ENCODE data around the gene CYP3A7. TPM values are rescaled to one million over a fixed set of nuclear protein-coding genes. Genes with fewer than 3 reads are reported as not detected.

CYP3A7 gene
- total RNA-seq, result not detected in 2 replicates

GRCh38 chr7:99734987-99735386 is at the start of gene CYP3A7:
Gene CYP3A7 (minus strand): TSS chr7:99735196. CDS start chr7:99735093, 103 bp downstream.

GRCh38 chr7:99784007-99784406 is 49.0 kb upstream of the CYP3A7 start, which contains the start of gene CYP3A4:
Gene CYP3A4 (minus strand): TSS chr7:99784184. CDS start chr7:99784081, 103 bp downstream.

GRCh38 chr7:99679400-99680191 is 55.4 kb downstream of the CYP3A7 start, which contains the start of gene CYP3A5:
Gene CYP3A5 (minus strand): TSS chr7:99679996. CDS start chr7:99679896, 100 bp downstream.

Other genes with a start within 250 kb of the CYP3A7 start
- gene ZNF394, start 234.9 kb downstream of the CYP3A7 start, total RNA-seq, result 7.7 and 10.8 TPM in 2 replicates
- 5.4 and 6.8 TPM in 2 replicates for gene ZKSCAN5, start 230.5 kb downstream of the CYP3A7 start, total RNA-seq
- 2.6 and 3.9 TPM in 2 replicates for gene FAM200A, start 183.1 kb downstream of the CYP3A7 start, total RNA-seq
- 48.9 and 53.7 TPM in 2 replicates for gene ZNF655, start 176.6 kb downstream of the CYP3A7 start, total RNA-seq
- gene TMEM225B, start 136.9 kb downstream of the CYP3A7 start, total RNA-seq, result 0.51 and 0.65 TPM in 2 replicates
- 7.3 and 8.4 TPM in 2 replicates for gene ZSCAN25, start 118.2 kb downstream of the CYP3A7 start, total RNA-seq
- 0.16 and 3.4 TPM in 2 replicates for gene CYP3A5, start 55.2 kb downstream of the CYP3A7 start, total RNA-seq
- gene CYP3A4, start 49.0 kb upstream of the CYP3A7 start, total RNA-seq, result under 0.01 TPM in 1 of 2 replicates, not detected in the other
- gene CYP3A43, start 92.8 kb upstream of the CYP3A7 start, total RNA-seq, result not detected in 2 replicates
- not detected in 2 replicates for gene OR2AE1, start 141.8 kb upstream of the CYP3A7 start, total RNA-seq
- 11.1 and 22.4 TPM in 2 replicates for gene TRIM4, start 184.3 kb upstream of the CYP3A7 start, total RNA-seq
- not detected in 2 replicates for gene GJC3, start 194.4 kb upstream of the CYP3A7 start, total RNA-seq
- 0.49 TPM in 1 of 2 replicates, not detected in the other for gene AZGP1, start 240.8 kb upstream of the CYP3A7 start, total RNA-seq

Data from mesangial cell (primary cell).